Stimulated activated CD4-positive, alpha-beta T cell treated with anti-CD3 and anti-CD28 coated beads, Interleukin-4, amount 100 ng/mL, for 48 hours (primary cell): ENCODE measurements around the gene EFNA4.

Source experiments
- DNase-seq, 2 donors: peaks; one replicate each; pipeline ENCODE4 v3.0.0-alpha.2; 2020; ENCODE audit warnings: low read depth in 2 of 2

EFNA4 gene

DNA sequence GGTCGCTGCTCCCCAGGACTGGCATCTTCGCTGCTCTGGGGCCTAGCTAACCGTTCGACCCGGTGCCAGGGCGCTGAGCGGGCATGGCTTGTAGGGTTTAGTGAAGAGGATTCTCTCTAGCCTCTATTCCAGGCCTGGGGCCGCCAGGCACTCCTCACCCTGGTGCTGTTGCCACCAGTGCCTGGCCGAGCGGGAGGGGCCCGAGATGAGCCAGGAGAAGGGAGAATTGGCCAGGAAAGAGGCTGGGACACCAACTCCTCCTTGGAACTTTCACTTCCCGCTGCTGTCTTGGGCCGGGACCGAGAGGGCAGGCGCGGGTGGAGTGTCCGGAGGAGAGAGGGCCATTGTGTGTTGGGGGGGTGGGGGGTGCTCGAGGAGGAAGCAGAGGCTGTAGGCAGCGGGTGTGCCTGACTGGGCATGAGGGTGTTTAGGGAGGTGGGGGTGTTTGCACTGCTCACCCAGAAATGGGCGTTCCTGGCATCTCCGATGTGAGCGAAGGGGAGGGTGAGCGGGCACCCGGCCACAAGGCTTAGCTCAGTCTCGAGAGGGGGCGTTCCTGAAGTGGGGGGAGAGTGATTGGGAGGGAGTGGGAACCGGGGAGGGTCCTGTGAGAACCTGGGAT, 11.7 kb upstream of the EFNA4 start:
- no peak for DNase-seq

DNA sequence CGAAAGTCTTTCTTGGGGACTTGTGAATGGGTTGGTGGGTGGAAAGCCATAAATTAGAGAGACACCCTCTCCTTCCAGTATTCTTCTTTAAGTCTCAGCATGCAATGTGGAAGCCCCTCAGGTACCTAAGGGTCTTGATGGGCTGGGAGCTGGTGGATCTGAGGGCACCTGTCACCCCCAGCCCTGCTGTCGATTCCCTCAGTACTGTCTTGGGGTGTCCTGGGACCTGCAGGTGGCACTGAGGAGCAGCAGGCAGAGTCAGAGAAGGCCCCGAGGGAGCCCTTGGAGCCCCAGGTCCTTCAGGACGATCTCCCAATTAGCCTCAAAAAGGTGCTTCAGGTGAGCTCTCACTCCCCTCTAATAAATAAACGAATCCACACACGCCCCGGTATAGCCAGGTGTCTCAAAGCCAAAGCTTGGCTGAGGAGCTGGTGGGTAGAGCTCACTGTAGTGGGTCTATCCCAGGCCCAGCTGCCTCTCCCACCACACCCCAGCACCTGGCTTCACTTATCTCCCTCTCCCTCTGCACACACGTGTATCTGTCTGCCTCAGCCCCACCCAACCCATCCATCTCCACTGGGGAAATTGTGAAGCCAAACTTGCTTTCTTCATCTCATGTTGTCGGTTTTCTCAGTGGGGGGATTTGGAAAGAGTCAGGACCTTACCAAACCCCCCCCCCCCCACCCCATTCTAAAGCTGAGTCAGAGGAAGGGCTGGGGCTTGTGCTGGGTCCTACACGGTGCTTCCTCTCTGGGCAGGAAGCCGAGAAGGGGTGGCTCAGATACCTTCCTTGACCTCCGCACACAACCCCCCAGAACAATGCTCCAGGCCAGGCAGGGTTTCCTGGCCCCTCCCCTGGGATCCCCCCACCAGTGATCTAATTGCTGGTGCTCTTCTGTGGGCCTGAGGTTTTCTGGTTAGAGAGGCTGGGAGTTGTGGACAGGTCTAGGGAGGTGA, 10.8 kb upstream of the EFNA4 start:
- DNase-seq = no peak

DNA sequence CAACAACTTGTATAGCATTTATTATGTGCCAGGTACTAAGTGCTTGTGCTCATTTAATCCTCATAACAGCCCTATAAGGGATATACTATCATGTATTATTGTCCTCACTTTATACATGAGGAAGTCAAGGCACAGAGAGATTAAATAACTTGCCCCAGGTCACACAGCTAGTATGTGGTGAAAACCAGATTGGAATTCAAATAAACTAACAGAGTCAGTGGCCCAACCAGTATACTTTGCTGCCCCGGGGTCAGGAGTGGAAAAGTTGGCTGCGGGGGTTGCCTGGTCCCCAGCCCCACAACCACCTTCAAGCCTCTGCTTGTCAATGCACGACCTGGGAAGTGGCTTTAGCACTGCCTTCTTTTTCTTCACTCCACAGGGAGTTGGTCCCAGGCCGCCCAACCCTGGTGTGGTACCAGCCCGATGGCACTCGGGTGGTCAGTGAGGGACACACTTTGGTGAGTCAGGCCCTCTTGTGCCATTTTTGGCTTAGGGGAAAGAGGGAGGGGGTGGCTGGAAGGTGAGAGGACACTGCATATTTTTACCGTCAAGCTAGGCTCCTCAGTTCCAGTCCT, 9.9 kb upstream of the EFNA4 start:
- DNase-seq = no peak

DNA sequence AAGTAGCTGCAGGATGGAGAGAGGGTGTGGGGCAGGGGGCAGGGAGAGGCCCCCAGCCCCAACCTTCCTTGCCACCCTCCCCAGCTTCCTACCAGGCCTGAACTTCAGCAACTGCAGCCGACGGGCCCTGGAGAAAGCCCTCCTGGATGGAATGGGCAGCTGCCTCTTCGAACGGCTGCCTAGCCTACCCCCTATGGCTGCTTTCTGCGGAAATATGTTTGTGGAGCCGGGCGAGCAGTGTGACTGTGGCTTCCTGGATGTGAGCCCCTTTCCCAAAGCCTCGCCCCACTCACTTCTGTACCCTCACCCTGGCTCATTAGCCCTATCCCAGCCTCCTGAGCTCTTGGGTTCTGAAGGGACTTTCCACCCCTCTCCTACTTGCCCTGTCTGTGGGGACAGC, 6.4 kb upstream of the EFNA4 start:
- no peak for DNase-seq

GRCh38 chr1:155057788-155058211, 5.7 kb upstream of the EFNA4 start:
- no peak for DNase-seq

DNA sequence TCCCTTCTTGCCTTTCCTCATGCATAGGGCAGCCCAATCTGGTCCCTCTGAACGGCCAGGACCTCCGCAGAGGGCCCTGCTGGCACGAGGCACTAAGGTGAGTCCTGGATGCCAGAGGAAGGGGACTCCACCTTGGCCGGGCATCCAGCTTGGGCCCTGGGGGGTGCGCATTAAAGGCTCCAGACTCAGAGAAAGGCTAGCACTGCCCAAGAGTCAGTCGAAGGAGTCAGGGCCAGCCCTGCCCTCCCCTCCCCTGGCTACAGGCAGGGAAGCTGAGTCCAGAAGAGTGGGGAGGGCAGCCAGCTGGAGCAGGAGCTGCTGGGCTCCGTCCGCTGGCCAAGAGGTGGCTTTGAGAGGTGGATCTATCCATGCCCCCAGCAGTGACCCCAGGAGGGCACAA, 2.8 kb upstream of the EFNA4 start:
- DNase-seq = no peak

GRCh38 chr1:155061381-155062150, 2.0 kb upstream of the EFNA4 start:
- peak; percentile 91 to 99 for DNase-seq

GRCh38 chr1:155062151-155062686, 1.3 kb upstream of the EFNA4 start:
- DNase-seq = no peak

DNA sequence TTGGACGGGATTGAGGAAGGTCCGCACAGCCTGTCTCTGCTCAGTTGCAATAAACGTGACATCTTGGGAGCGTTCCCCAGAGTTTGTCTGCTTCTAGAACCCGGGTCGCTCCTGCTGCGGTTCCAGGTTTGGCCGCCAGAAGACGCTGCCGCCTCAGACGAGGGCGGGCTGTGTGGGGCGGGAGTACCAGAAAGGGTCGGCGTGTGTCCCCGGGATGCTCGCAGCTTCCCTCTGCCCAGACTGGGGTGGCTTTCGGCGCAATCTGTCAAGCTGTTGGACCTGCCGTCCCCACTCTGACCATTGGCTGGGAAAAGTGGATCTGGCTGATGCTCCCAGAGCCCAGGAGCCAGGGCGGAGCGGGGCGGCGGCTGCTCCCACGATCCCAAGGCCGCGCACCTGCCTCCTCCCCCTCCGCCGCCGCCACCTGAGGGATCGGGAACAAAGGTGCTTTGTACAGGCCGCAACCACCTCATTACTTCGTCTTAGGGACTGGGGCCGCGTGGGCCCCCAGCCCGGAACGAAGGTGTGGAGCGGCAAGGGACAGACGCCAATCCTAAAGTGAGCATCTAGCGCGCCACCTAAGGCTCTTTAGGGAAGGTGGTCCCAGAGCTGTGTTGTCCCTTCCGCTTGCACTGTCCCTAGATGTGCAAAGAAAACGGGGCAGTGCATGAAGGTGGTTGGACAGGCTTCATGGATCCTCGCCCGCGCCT, 683 bp upstream of the EFNA4 start:
- DNase-seq = peak; percentile 75 to 86

- DNase-seq = no peak
Observed at GRCh38 chr1:155064111-155064831, 731 bp downstream of the EFNA4 start.

DNA sequence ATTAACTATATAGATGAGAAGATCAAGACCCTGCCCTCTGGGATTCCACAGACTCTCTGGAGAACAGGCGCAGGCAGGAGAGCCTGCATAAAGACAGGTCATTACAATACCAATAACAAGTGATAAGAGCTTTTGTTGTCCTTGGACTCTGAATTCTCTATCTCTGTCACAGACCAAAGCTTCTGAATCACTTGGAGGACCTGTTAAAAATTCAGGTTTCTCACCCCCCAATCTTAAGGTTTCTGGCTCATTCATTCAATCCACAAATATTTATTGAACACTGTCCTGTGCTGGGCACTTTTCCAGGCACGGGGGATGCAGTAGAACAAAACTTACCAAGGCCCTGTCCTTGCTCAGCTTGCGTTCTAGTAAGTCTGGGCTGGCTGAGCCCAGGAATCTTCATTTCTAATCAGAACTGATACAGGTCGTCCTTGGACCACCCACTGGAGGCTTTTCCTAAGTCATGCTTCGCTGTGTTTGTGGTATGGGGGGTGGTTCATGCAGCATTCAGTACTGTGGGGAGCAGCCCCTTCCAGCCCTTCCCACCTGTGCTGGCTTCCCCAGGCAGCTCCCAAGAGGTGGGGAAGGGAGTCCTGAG, 1.4 kb downstream of the EFNA4 start:
- no peak for DNase-seq

- DNase-seq = no peak
Observed at GRCh38 chr1:155066777-155067176, 3.2 kb downstream of the EFNA4 start.

GRCh38 chr1:155068599-155068998, 5.1 kb downstream of the EFNA4 start:
- no peak for DNase-seq

DNA sequence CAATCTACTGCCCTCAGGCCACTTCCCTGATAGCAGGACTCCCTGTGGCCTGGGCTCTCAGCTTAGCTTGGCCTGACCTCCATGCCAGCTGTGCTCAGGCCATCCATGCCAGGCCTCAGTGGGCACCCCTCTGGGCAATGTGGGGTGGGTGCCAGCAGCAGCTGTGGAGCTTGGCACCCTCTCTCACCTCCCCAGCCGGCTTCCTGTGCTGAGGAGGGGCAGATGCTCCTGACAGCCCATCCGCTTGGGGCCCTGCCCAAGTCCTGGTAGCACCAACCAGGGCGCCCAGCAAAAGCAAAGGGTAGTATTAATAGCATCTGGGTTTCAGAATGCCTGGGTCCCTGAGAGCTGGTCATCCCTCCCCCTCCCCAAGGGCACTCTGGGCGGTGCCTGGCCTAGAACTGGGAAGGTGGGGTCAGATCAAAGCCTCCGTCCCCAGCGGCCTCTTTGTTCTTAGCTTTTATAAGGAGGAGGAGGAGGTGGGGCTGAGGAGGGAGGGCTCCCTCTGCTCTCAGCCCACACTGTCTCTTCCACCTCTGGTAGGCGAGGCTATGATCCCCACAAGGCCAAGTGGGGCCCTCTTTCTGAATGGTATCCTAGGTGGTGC, 6.1 kb downstream of the EFNA4 start:
- DNase-seq = no peak

DNA sequence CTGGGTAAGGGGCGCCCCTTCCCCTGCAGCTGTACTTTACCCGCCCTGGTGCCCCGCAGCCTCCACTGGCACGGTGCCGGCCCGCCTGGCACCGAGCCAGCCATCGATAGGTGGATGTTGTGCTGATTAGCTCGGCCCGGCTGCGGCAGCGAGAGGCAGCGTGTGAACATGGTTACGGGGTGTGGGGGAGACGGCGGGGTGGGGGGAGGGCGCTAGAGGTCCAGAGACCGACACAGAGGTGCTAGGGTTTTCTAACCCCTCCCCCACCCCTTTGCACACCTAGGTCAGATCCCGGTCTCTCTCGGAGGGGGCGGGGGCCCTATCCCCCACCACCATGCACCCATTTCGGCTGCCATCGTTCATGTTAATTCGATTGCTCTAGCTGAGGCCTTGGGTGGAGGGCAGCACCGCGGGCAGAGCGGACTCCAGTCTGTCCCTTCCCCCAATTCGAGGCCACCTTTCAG, 6.7 kb downstream of the EFNA4 start:
- DNase-seq = no peak

- peak; percentile 68 to 69 for DNase-seq
Observed at GRCh38 chr1:155070721-155071569, 7.4 kb downstream of the EFNA4 start.

DNA sequence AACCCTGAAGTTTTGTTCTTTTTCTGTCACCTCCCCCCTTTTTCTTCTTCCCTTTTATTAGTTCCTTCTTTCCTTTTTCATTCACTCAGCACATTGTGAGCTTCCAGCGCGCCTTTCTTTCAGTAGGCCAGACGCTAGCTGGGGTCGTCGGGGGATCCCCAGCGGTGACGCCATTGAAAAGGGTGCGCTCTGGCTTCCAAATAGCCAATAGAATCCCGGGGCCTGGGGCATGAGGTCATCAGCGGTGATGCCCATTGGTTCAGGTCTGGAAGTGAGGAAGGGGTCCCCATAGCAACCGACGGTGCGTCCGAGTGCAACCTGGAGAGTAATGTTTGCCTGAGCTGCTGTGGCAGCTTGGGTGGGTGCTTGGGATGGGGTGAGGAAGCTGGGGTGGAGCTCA, 8.2 kb downstream of the EFNA4 start:
- no peak for DNase-seq

GRCh38 chr1:155072531-155073289, 9.2 kb downstream of the EFNA4 start:
- no peak for DNase-seq
